Suppressor macrophage (primary cell): ENCODE results near the gene SLC28A2.
"Not testable (repeated sequence)": the region's sequence is repeated elsewhere in the genome, so short reads cannot be mapped to it uniquely, and the experiment has no call there.

Experiments used
- DNase-seq, 4 experiments: peaks; one replicate each; pipeline ENCODE4 v3.0.0-alpha.2; 2020 to 2022

The SLC28A2 gene

GRCh38 chr15:45262906-45263461 lies 10.9 kb downstream of the SLC28A2 start:
- no peak for DNase-seq

GRCh38 chr15:45263854-45264253 lies 11.8 kb downstream of the SLC28A2 start:
- no peak for DNase-seq

- no peak for DNase-seq
Observed at GRCh38 chr15:45265506-45265905, 13.5 kb downstream of the SLC28A2 start.

GRCh38 chr15:45268135-45268534 lies 16.1 kb downstream of the SLC28A2 start:
- peak in 1 of 4 experiments; percentile 8 for DNase-seq

GRCh38 chr15:45274636-45275380 lies 22.8 kb downstream of the SLC28A2 start:
- no peak for DNase-seq

GRCh38 chr15:45276831-45277230 lies 24.8 kb downstream of the SLC28A2 start:
- peak; percentile 4 to 47 (median 26) for DNase-seq

GRCh38 chr15:45279024-45279698 lies 27.1 kb downstream of the SLC28A2 start:
- peak; percentile 99 for DNase-seq

- DNase-seq = no peak
Observed at GRCh38 chr15:45285413-45285812, 33.4 kb downstream of the SLC28A2 start.

- no peak for DNase-seq
Observed at GRCh38 chr15:45287390-45287956, 35.4 kb downstream of the SLC28A2 start.

- DNase-seq = no peak
Observed at GRCh38 chr15:45288947-45289346, 36.9 kb downstream of the SLC28A2 start.

GRCh38 chr15:45291822-45292582 lies 40.0 kb downstream of the SLC28A2 start:
- DNase-seq = no peak

GRCh38 chr15:45293326-45293725 lies 41.3 kb downstream of the SLC28A2 start:
- not testable (repeated sequence) for DNase-seq

GRCh38 chr15:45298964-45299378 lies 46.9 kb downstream of the SLC28A2 start:
- DNase-seq = not testable (repeated sequence)

GRCh38 chr15:45304711-45305110 lies 52.7 kb downstream of the SLC28A2 start:
- no peak for DNase-seq

- no peak for DNase-seq
Observed at GRCh38 chr15:45306105-45306504, 54.1 kb downstream of the SLC28A2 start.

- DNase-seq = peak; percentile 28 to 71 (median 44)
Observed at GRCh38 chr15:45307230-45307924, 55.3 kb downstream of the SLC28A2 start.

GRCh38 chr15:45314117-45314516 lies 62.1 kb downstream of the SLC28A2 start:
- DNase-seq = not testable (repeated sequence)

- DNase-seq = peak; percentile 34 to 66 (median 48)
Observed at GRCh38 chr15:45314960-45315359, 62.9 kb downstream of the SLC28A2 start.

- no peak for DNase-seq
Observed at GRCh38 chr15:45319472-45320214, 67.6 kb downstream of the SLC28A2 start.

- DNase-seq = no peak
Observed at GRCh38 chr15:45320581-45321205, 68.7 kb downstream of the SLC28A2 start.

- DNase-seq = no peak
Observed at GRCh38 chr15:45326280-45326679, 74.2 kb downstream of the SLC28A2 start.
